ENCODE measurements around the gene MYO10. TPM values are rescaled to one million over a fixed set of nuclear protein-coding genes. Genes with fewer than 3 reads are reported as not detected.

MYO10 gene
- total RNA-seq, 1 donor from 2014 or later, result 25.9 TPM

- intact Hi-C loops (cut with DNase I), result no loop called here
- no peak for ATAC-seq
- no peak for DNase-seq (ENCODE audit: low spot score)
These were observed 8.9 kb upstream of the MYO10 start for GRCh38 chr5:16944816-16945562.

- intact Hi-C loops (cut with DNase I), result no loop called here
- DNase-seq (ENCODE audit: low spot score), result no peak
- ATAC-seq, result no peak
These were observed 8.0 kb upstream of the MYO10 start for GRCh38 chr5:16943846-16944678.

GRCh38 chr5:16937503-16938161 lies 1.5 kb upstream of the MYO10 start:
- no peak for ATAC-seq
- intact Hi-C loops (cut with DNase I), result loop anchor here (10.0 kb wide), 1 partner anchor 267 kb away; no protein-coding TSS in a partner anchor
- no peak for DNase-seq (ENCODE audit: low spot score)

GRCh38 chr5:16936989-16937438 lies 926 bp upstream of the MYO10 start:
- ATAC-seq (no peak), DNase-seq (ENCODE audit: low spot score) (no peak)
- intact Hi-C loops (cut with DNase I), result loop anchor here (10.0 kb wide), 1 partner anchor 268 kb away; no protein-coding TSS in a partner anchor

GRCh38 chr5:16935231-16936149 lies 598 bp downstream of the MYO10 start:
- DNase-seq (ENCODE audit: low spot score) (peak; percentile 76), ATAC-seq (peak; percentile 5)
- intact Hi-C loops (cut with DNase I), result loop anchor here (10.0 kb wide), 1 partner anchor 269 kb away; no protein-coding TSS in a partner anchor

GRCh38 chr5:16934677-16935153 lies 1.4 kb downstream of the MYO10 start:
- ATAC-seq, result no peak
- intact Hi-C loops (cut with DNase I), result loop anchor here (10.0 kb wide), 1 partner anchor 270 kb away; no protein-coding TSS in a partner anchor
- DNase-seq (ENCODE audit: low spot score), result no peak

- DNase-seq (ENCODE audit: low spot score) (peak; percentile 77), ATAC-seq (peak; percentile 69)
- intact Hi-C loops (cut with DNase I), result loop anchor here (10.0 kb wide), 1 partner anchor 271 kb away; no protein-coding TSS in a partner anchor
These were observed 2.0 kb downstream of the MYO10 start for GRCh38 chr5:16934123-16934522.

- no peak for ATAC-seq
- no peak for DNase-seq (ENCODE audit: low spot score)
- intact Hi-C loops (cut with DNase I), result loop anchor here (10.0 kb wide), 1 partner anchor 271 kb away; no protein-coding TSS in a partner anchor
These were observed 2.8 kb downstream of the MYO10 start for GRCh38 chr5:16933337-16933736.

GRCh38 chr5:16932401-16932800 lies 3.7 kb downstream of the MYO10 start:
- intact Hi-C loops (cut with DNase I), result loop anchor here (10.0 kb wide), 1 partner anchor 272 kb away; no protein-coding TSS in a partner anchor
- DNase-seq (ENCODE audit: low spot score), result no peak
- ATAC-seq, result no peak

- DNase-seq (ENCODE audit: low spot score), result no peak
- intact Hi-C loops (cut with DNase I), result loop anchor here (10.0 kb wide), 1 partner anchor 273 kb away; no protein-coding TSS in a partner anchor
These were observed 4.6 kb downstream of the MYO10 start for GRCh38 chr5:16931334-16932110.

GRCh38 chr5:16930496-16930895 lies 5.6 kb downstream of the MYO10 start:
- intact Hi-C loops (cut with DNase I), result loop anchor here (10.0 kb wide), 1 partner anchor 274 kb away; no protein-coding TSS in a partner anchor
- no peak for ATAC-seq
- DNase-seq (ENCODE audit: low spot score), result no peak

More at GRCh38 chr5:16931334-16932110, 4.6 kb downstream of the MYO10 start:
- no peak for ATAC-seq

GRCh38 chr5:16929831-16930230 lies 6.3 kb downstream of the MYO10 start:
- no peak for DNase-seq (ENCODE audit: low spot score)
- intact Hi-C loops (cut with DNase I), result loop anchor here (10.0 kb wide), 1 partner anchor 275 kb away; no protein-coding TSS in a partner anchor
- no peak for ATAC-seq

GRCh38 chr5:16929347-16929746 lies 6.7 kb downstream of the MYO10 start:
- DNase-seq (ENCODE audit: low spot score) (no peak), ATAC-seq (no peak)
- intact Hi-C loops (cut with DNase I), result no loop called here

GRCh38 chr5:16927613-16928012 lies 8.5 kb downstream of the MYO10 start:
- intact Hi-C loops (cut with DNase I), result no loop called here
- DNase-seq (ENCODE audit: low spot score) (no peak), ATAC-seq (no peak)

GRCh38 chr5:16926417-16926816 lies 9.7 kb downstream of the MYO10 start:
- intact Hi-C loops (cut with DNase I), result no loop called here
- no peak for ATAC-seq

GRCh38 chr5:16924206-16924605 lies 11.9 kb downstream of the MYO10 start:
- ATAC-seq (no peak), DNase-seq (ENCODE audit: low spot score) (no peak)
- intact Hi-C loops (cut with DNase I), result no loop called here

More at GRCh38 chr5:16926417-16926816, 9.7 kb downstream of the MYO10 start:
- no peak for DNase-seq (ENCODE audit: low spot score)

GRCh38 chr5:16922430-16922829 lies 13.7 kb downstream of the MYO10 start:
- intact Hi-C loops (cut with DNase I), result no loop called here
- ATAC-seq (no peak), DNase-seq (ENCODE audit: low spot score) (no peak)
